Esophagus squamous epithelium (tissue), 5 donors: ENCODE measurements around the gene CHKB. TPM values are rescaled to one million over a fixed set of nuclear protein-coding genes. Genes with fewer than 3 reads are reported as not detected.

Source experiments
- DNase-seq: peaks from one replicate; lab custom pipeline; 2025; lab: John Stamatoyannopoulos, UW
- H3K27ac ChIP-seq, 4 donors: fragments of 200-600 bp; sonication (generic); one replicate each; pipeline ENCODE4 v1.5.1; 2016 to 2019; ENCODE audit warnings: mild to moderate bottlenecking in 1 of 4
- H3K27me3 ChIP-seq, 4 donors: fragments of 200-600 bp; sonication (generic); 1 replicate in 3 of 4; 2 replicates in 1 of 4; pipeline versions ENCODE4 v1.5.1 to v1.6.0; 2017 to 2021; ENCODE audit warnings: antibody characterized with exemption in 1 of 4
- H3K36me3 ChIP-seq, 3 donors: fragments of 200-600 bp; sonication (generic); one replicate each; pipeline ENCODE4 v1.5.1; 2016 to 2019
- H3K4me1 ChIP-seq, 3 donors: fragments of 200-600 bp; sonication (generic); one replicate each; pipeline ENCODE4 v1.5.1; 2017 to 2019
- H3K4me3 ChIP-seq, 4 donors: fragments of 200-600 bp; sonication (generic); 1 replicate in 3 of 4; 2 replicates in 1 of 4; pipeline ENCODE4 v1.5.1; 2016 to 2019; ENCODE audit warnings: mild to moderate bottlenecking in 2 of 4, moderate library complexity in 1 of 4
- H3K9me3 ChIP-seq, 3 donors: fragments of 200-600 bp; sonication (generic); one replicate each; pipeline ENCODE4 v1.5.1; 2016 to 2019
- CTCF ChIP-seq, 6 experiments: fragments of 450-650 bp in 4 of 6; fragments of 200-600 bp in 2 of 6; sonication (generic) in 2 of 6; IDR thresholded peaks; one replicate each; pipeline ENCODE4 v1.5.1; 2016 to 2019; ENCODE audit warnings: antibody characterized with exemption in 6 of 6, mild to moderate bottlenecking in 4 of 6, moderate library complexity in 4 of 6
- POLR2A ChIP-seq, 4 donors: fragments of 450-650 bp; IDR thresholded peaks; one replicate each; pipeline ENCODE4 v1.6.1; 2017; ENCODE audit warnings: antibody characterized with exemption in 4 of 4, mild to moderate bottlenecking in 4 of 4, moderate library complexity in 3 of 4
- WGBS, 2 donors: methylation state at CpG; one replicate each; pipeline ENCODE4 v1.1.5; 2018; 5-methylcytosine and 5-hydroxymethylcytosine counted together
- intact Hi-C: fragments of 100-400 bp; cut with DNase I; formaldehyde crosslinking; loops from one replicate; pipeline ENCODE4 v1.15.0; 2022
- total RNA-seq, 4 donors: library from RNA; depleted of rRNA; stranded (reverse); fragments of >200 nt; gene quantifications; one replicate each; pipeline ENCODE4 v1.1.0, GENCODE V29; 2016
- donor health status: DM: yes; HTN: yes; CAD: no.

The CHKB gene
- total RNA-seq, 4 donors from 2014 or later, result 16.7 to 51.2 (median 35.4) TPM

DNA sequence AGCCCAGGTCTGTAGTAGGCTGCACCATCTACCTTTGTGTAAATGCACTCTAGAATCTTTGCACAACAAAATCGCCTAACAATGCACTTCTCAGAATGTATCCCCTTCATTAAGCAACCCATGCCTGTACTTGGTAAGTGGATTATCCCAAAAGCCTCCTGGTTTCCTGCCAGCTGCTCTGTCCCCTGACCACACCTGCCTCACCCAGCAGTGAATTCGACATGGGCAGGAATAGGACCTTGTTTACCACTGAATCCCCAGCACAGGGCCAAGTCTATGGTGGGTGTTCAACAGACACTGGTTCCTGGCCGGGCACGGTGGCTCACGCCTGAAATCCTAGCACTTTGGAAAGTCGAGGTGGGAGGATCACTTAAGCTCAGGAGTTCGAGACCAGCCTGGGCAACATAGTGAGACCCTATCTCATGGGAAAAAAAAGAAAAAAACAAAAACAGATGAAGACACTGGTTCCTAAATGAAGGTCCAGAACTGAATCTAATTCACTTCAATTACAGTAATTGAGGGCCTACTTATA lies 14.9 kb downstream of the CHKB start:
- Histone ChIP-seq H3K4me3 (no peak overlapping the region), H3K36me3 (peaks cover 6 to 55% (median 6%) of the 10 kb centered on the region in 3 donors), H3K27me3 (no peaks in the 10 kb centered on the region), H3K27ac (peak overlapping the region in 1 of 4 donors; percentile 21), H3K4me1 (peaks cover 0 to 26% (median 11%) of the 10 kb centered on the region in 3 donors), H3K9me3 (no peaks in the 10 kb centered on the region)
- no peak for DNase-seq
- WGBS, 2 donors, result 76 to 89% methylated on average over 4 to 7 of the region's 7 CpGs
- intact Hi-C loops, result no loop called here
- TF ChIP-seq CTCF (IDR thresholded peaks at IDR 0.05), result no peak
- no peak for TF ChIP-seq POLR2A (IDR thresholded peaks at IDR 0.05)

- no peak overlapping the region for H3K4me3 ChIP-seq
- WGBS, 2 donors, result 64 to 91% methylated on average over 4 to 8 of the region's 11 CpGs
- H3K36me3 ChIP-seq, result peaks cover 0 to 20% (median 0%) of the 10 kb centered on the region in 3 donors
- H3K9me3 ChIP-seq, result no peaks in the 10 kb centered on the region
- H3K27me3 ChIP-seq, result no peaks in the 10 kb centered on the region
- TF ChIP-seq POLR2A (IDR thresholded peaks at IDR 0.05), result no peak
- TF ChIP-seq CTCF (IDR thresholded peaks at IDR 0.05), result no peak
- H3K4me1 ChIP-seq, result peaks cover 0 to 38% (median 17%) of the 10 kb centered on the region in 3 donors
- no peak overlapping the region for H3K27ac ChIP-seq
- intact Hi-C loops, result no loop called here
- no peak for DNase-seq
Observed at GRCh38 chr22:50564289-50564688, 18.4 kb downstream of the CHKB start.

- TF ChIP-seq POLR2A (IDR thresholded peaks at IDR 0.05), result no peak
- no peak for TF ChIP-seq CTCF (IDR thresholded peaks at IDR 0.05)
- intact Hi-C loops, result no loop called here
- Histone ChIP-seq H3K27ac (peak overlapping the region; percentile 80 to 87 (median 84)), H3K36me3 (peaks cover 0 to 13% (median 0%) of the 10 kb centered on the region in 3 donors), H3K27me3 (no peaks in the 10 kb centered on the region), H3K9me3 (no peaks in the 10 kb centered on the region), H3K4me1 (peaks cover 0 to 35% (median 14%) of the 10 kb centered on the region in 3 donors), H3K4me3 (peak overlapping the region; percentile 51 to 73 (median 57))
- no peak for DNase-seq
- WGBS, 2 donors, result 15 to 20% methylated on average over 17 of the region's 17 CpGs
Observed at GRCh38 chr22:50563413-50564160, 19.1 kb downstream of the CHKB start.

DNA sequence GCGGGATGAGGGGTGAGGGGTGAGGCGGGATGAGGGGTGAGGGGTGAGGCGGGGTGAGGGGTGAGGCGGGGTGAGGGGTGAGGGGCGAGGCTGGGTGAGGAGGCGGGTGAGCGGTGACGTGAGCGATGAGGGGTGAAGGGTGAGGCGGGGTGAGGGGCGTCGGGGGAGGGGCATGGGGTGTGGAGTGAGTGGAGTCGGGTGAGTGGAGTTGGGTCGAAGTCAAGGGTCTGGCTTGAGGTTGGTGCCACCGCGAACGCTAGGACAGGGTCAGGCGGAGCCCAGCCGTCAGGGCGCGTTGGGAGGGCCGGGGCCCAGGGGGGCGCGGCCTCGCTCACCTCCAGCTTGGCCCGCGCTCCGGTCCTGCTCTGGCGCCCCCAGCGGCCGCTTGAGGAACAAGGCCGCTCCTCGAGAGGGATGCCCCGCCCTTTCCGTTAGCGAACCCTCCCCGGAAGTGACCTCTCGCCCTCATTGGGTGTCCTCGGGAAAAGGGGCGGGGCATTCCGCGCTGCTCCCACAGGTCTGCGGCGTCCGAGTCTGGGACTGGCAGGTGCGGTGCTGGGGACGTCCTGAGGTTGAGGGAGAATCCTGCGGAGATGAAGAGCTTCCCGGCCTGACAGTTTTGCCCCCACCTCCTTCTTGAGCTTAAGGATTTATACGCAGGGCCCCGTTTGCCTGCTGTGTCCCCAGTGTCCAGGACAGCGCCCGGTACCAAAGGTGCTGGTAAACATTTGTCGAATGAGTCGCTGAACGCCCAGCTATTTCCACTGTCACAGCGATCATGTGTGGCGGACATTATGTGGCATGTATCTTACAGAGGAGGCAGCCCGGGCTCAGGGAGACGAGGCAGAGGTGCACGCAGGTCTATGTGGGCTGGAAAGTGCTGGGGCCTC lies 19.9 kb downstream of the CHKB start, which contains the start of gene SYCE3:
TSS of gene SYCE3 (minus strand) at position 397 of the 890 bp plus-strand sequence. CDS start 6,514 bp downstream, outside the sequence.
- peak within 1 kb of the TSS; percentile 51 to 73 (median 57) for H3K4me3 ChIP-seq
- H3K36me3 ChIP-seq, result peaks cover 0 to 6% (median 0%) of the 10 kb centered on the region in 3 donors
- peaks cover 0 to 32% (median 14%) of the 10 kb centered on the region in 3 donors for H3K4me1 ChIP-seq
- H3K27me3 ChIP-seq, result no peaks in the 10 kb centered on the region
- intact Hi-C loops, result no loop called here
- H3K9me3 ChIP-seq, result no peaks in the 10 kb centered on the region
- DNase-seq, result peak; percentile 84
- TF ChIP-seq CTCF (IDR thresholded peaks at IDR 0.05) (peak; percentile 95 to 99 (median 97)), POLR2A (IDR thresholded peaks at IDR 0.05) (peak in 3 of 4 donors; percentile 52 to 86 (median 62))
- H3K27ac ChIP-seq, result peak within 1 kb of the TSS; percentile 80 to 87 (median 84)
- WGBS, 2 donors, result 7% methylated on average over 24 to 25 of the region's 61 CpGs
